GM21381 (cell line): ENCODE measurements around the gene CEP76.
A peak's percentile ranks its signal among the peaks of the same experiment; 100 is the strongest.

ENCODE experiments used
- ATAC-seq: cut with Tn5 transposase; IDR thresholded peaks from one replicate; pipeline ENCODE4 v1.9.1; 2021; ENCODE audit warnings: mild to moderate bottlenecking, moderate library complexity; ENCODE audit not compliant: unreplicated experiment

CEP76 gene

GRCh38 chr18:12702221-12703095 is at the start of gene CEP76, which contains the start of gene PSMG2:
CEP76 (minus strand) TSS chr18:12702723; CDS start chr18:12702548, 175 bp downstream.
PSMG2 (plus strand) TSS chr18:12703042; CDS start chr18:12703108, 66 bp downstream.
- ATAC-seq: peak; percentile 83

- ATAC-seq: no peak
Observed at GRCh38 chr18:12751891-12752290, 49.4 kb upstream of the CEP76 start.

GRCh38 chr18:12751503-12751884 is 49.0 kb upstream of the CEP76 start:
- no peak for ATAC-seq

- no peak for ATAC-seq
Observed at GRCh38 chr18:12750715-12751502, 48.4 kb upstream of the CEP76 start.

GRCh38 chr18:12750076-12750714 is 47.7 kb upstream of the CEP76 start:
- no peak for ATAC-seq

GRCh38 chr18:12749121-12749520 is 46.6 kb upstream of the CEP76 start:
- ATAC-seq: no peak

GRCh38 chr18:12748671-12749070 is 46.1 kb upstream of the CEP76 start:
- ATAC-seq: no peak

- no peak for ATAC-seq
Observed at GRCh38 chr18:12747530-12748315, 45.2 kb upstream of the CEP76 start.

GRCh38 chr18:12745095-12745795 is 42.7 kb upstream of the CEP76 start:
- no peak for ATAC-seq

- no peak for ATAC-seq
Observed at GRCh38 chr18:12744103-12744502, 41.6 kb upstream of the CEP76 start.

- no peak for ATAC-seq
Observed at GRCh38 chr18:12742453-12742852, 39.9 kb upstream of the CEP76 start.

GRCh38 chr18:12741351-12741750 is 38.8 kb upstream of the CEP76 start:
- ATAC-seq: no peak

- ATAC-seq: no peak
Observed at GRCh38 chr18:12737243-12737902, 34.9 kb upstream of the CEP76 start.

- no peak for ATAC-seq
Observed at GRCh38 chr18:12726774-12727550, 24.4 kb upstream of the CEP76 start.

- no peak for ATAC-seq
Observed at GRCh38 chr18:12726331-12726730, 23.8 kb upstream of the CEP76 start.

- no peak for ATAC-seq
Observed at GRCh38 chr18:12722731-12723130, 20.2 kb upstream of the CEP76 start.

- no peak for ATAC-seq
Observed at GRCh38 chr18:12721495-12722275, 19.2 kb upstream of the CEP76 start.

GRCh38 chr18:12711446-12711845 is 8.9 kb upstream of the CEP76 start:
- no peak for ATAC-seq
